PFSK-1 (cell line): ENCODE data around the gene SLC25A4.

Experiments
- FOXP2 ChIP-seq: optimal IDR thresholded peaks from 2 replicates; pipeline ENCODE3; 2011; ENCODE audit warnings: borderline replicate concordance, control low read depth, inconsistent platforms; ENCODE audit not compliant: insufficient read depth; ENCODE audit errors: extremely low read length, extremely low read depth
- POLR2AphosphoS5 ChIP-seq: IDR thresholded peaks from 2 replicates; pipeline ENCODE4 v1.6.1; 2012; ENCODE audit warnings: low read depth, mild to moderate bottlenecking, control low read depth, low read length, moderate library complexity
- SIN3A ChIP-seq: IDR thresholded peaks from 2 replicates; pipeline ENCODE4 v1.6.1; 2012; ENCODE audit warnings: mild to moderate bottlenecking, low read length, moderate library complexity, borderline replicate concordance; ENCODE audit not compliant: insufficient read depth
- TAF1 ChIP-seq: IDR thresholded peaks from 2 replicates; pipeline ENCODE4 v1.6.1; 2012; ENCODE audit warnings: low read length, control low read depth, borderline replicate concordance; ENCODE audit not compliant: insufficient read depth
- TF ChIP-seq, protein P1 (sequence below), 2 experiments: IDR thresholded peaks; 2 replicates each; pipeline versions ENCODE4 v1.6.1 to v1.8.0; 2011 to 2012; ENCODE audit warnings: low read depth in 2 of 2, low read length in 2 of 2, control low read depth in 1 of 2, inconsistent platforms in 1 of 2, mild to moderate bottlenecking in 1 of 2, moderate library complexity in 1 of 2; ENCODE audit not compliant: insufficient read depth in 1 of 2

SLC25A4 gene

DNA sequence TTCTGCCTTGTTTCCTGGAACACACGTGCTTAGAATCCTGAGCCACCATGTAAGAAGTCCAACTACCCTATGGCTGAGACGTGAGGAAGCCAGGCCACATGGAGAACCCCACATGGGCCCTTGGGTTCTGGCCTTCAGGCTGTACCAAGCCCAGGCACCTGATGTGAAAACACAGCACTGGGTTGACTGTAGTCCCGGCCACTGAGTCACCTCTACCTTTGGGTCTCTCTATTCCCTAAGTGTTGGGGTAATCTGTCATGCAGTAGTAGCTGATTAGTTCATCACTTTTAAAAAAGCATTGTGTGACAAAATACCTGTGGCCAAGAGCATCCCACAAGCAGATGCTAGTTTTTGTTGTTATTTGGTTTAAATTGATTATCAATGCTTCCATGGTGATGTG lies 36.4 kb downstream of the SLC25A4 start:
- no peak for TF ChIP-seq FOXP2
- TF ChIP-seq POLR2AphosphoS5 = no peak
- TF ChIP-seq, protein P1, sequence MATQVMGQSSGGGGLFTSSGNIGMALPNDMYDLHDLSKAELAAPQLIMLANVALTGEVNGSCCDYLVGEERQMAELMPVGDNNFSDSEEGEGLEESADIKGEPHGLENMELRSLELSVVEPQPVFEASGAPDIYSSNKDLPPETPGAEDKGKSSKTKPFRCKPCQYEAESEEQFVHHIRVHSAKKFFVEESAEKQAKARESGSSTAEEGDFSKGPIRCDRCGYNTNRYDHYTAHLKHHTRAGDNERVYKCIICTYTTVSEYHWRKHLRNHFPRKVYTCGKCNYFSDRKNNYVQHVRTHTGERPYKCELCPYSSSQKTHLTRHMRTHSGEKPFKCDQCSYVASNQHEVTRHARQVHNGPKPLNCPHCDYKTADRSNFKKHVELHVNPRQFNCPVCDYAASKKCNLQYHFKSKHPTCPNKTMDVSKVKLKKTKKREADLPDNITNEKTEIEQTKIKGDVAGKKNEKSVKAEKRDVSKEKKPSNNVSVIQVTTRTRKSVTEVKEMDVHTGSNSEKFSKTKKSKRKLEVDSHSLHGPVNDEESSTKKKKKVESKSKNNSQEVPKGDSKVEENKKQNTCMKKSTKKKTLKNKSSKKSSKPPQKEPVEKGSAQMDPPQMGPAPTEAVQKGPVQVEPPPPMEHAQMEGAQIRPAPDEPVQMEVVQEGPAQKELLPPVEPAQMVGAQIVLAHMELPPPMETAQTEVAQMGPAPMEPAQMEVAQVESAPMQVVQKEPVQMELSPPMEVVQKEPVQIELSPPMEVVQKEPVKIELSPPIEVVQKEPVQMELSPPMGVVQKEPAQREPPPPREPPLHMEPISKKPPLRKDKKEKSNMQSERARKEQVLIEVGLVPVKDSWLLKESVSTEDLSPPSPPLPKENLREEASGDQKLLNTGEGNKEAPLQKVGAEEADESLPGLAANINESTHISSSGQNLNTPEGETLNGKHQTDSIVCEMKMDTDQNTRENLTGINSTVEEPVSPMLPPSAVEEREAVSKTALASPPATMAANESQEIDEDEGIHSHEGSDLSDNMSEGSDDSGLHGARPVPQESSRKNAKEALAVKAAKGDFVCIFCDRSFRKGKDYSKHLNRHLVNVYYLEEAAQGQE (IDR thresholded peaks at IDR 0.05; ENCODE audit: insufficient read depth in 1 of 2, low read depth in 2 of 2, low read length in 2 of 2) = no peak
- no peak for TF ChIP-seq TAF1
- no peak for TF ChIP-seq SIN3A

GRCh38 chr4:185182239-185182638 lies 39.2 kb downstream of the SLC25A4 start:
- TF ChIP-seq FOXP2 (no peak), TAF1 (no peak), POLR2AphosphoS5 (no peak), SIN3A (no peak)
- TF ChIP-seq, protein P1 (IDR thresholded peaks at IDR 0.05; ENCODE audit: insufficient read depth in 1 of 2, low read depth in 2 of 2, low read length in 2 of 2) = no peak

DNA sequence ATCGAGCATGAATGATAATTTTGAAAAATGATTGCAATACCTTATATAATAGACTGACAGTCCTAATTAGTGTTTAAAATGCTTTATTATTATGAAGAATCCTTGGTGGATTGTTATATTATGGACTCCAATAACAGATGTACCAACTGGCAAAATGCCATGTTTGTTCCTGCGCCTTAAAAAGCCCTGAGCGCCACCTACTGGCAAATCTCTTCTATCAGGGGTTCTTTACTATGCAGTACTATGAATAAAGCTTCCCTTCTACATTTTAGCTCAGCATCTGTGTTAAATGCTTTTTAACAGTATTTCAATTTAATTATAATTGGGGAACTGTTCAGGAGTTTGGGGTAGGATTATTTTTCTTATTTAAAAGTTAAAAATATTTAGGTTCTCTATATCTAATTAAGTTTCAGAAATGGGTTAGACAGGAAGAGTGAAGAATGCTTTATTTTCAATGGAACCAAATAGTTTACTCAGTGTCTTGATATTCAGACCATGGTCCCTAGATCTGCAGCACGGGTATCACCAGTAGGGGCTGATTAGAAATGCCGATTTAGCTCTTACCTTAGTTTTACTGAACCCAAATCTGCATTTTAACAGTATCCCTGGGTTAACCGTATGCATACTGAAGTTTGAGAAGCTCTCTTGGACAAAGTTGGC lies 40.7 kb downstream of the SLC25A4 start:
- TF ChIP-seq SIN3A (no peak), TAF1 (no peak), FOXP2 (no peak), POLR2AphosphoS5 (no peak)
- TF ChIP-seq, protein P1 (IDR thresholded peaks at IDR 0.05; ENCODE audit: insufficient read depth in 1 of 2, low read depth in 2 of 2, low read length in 2 of 2) = no peak

GRCh38 chr4:185186769-185187168 lies 43.7 kb downstream of the SLC25A4 start:
- TF ChIP-seq POLR2AphosphoS5 = no peak
- TF ChIP-seq, protein P1 (IDR thresholded peaks at IDR 0.05; ENCODE audit: insufficient read depth in 1 of 2, low read depth in 2 of 2, low read length in 2 of 2) = no peak
